Hematopoietic multipotent progenitor cell treated with erythropoietin and hydrocortisone succinate and interleukin-3 and kit ligand, for 17 days (in vitro differentiated cells): Measurements from ENCODE around the gene OR2M5.

Experiments used
- DNase-seq: peaks from one replicate; pipeline ENCODE4 v3.0.0-alpha.2; 2015; ENCODE audit warnings: low spot score

The OR2M5 gene

GRCh38 chr1:248144513-248145198 lies at the start of gene OR2M5:
Gene OR2M5, plus strand, starts transcription at chr1:248145148. Its CDS starts 0 bp downstream, at chr1:248145148.
- DNase-seq, result no peak

GRCh38 chr1:248098529-248098928 lies 46.4 kb upstream of the OR2M5 start:
- no peak for DNase-seq

GRCh38 chr1:248102847-248103246 lies 42.1 kb upstream of the OR2M5 start:
- DNase-seq, result no peak

GRCh38 chr1:248111157-248111556 lies 33.8 kb upstream of the OR2M5 start:
- DNase-seq, result no peak

- DNase-seq, result no peak
Observed at GRCh38 chr1:248114890-248115289, 30.1 kb upstream of the OR2M5 start.

GRCh38 chr1:248127653-248128052 lies 17.3 kb upstream of the OR2M5 start:
- DNase-seq, result no peak

GRCh38 chr1:248136811-248137210 lies 8.1 kb upstream of the OR2M5 start:
- DNase-seq, result no peak

- no peak for DNase-seq
Observed at GRCh38 chr1:248140846-248141245, 4.1 kb upstream of the OR2M5 start.

GRCh38 chr1:248143311-248143710 lies 1.6 kb upstream of the OR2M5 start:
- DNase-seq, result no peak

- DNase-seq, result no peak
Observed at GRCh38 chr1:248152056-248152827, 7.3 kb downstream of the OR2M5 start.

GRCh38 chr1:248155927-248156326 lies 11.0 kb downstream of the OR2M5 start:
- no peak for DNase-seq

- DNase-seq, result no peak
Observed at GRCh38 chr1:248158758-248159157, 13.8 kb downstream of the OR2M5 start.

GRCh38 chr1:248164031-248164430 lies 19.1 kb downstream of the OR2M5 start:
- DNase-seq, result no peak

- DNase-seq, result no peak
Observed at GRCh38 chr1:248165186-248165585, 20.2 kb downstream of the OR2M5 start.

- no peak for DNase-seq
Observed at GRCh38 chr1:248174521-248174920, 29.6 kb downstream of the OR2M5 start, which contains the start of gene OR2M2. Gene OR2M2, plus strand, starts transcription at chr1:248174821. Its CDS starts 5,165 bp downstream, at chr1:248179986.

GRCh38 chr1:248183996-248184395 lies 39.0 kb downstream of the OR2M5 start:
- no peak for DNase-seq

GRCh38 chr1:248187363-248187762 lies 42.4 kb downstream of the OR2M5 start:
- no peak for DNase-seq

- DNase-seq, result no peak
Observed at GRCh38 chr1:248189026-248189425, 44.1 kb downstream of the OR2M5 start.

GRCh38 chr1:248194117-248194516 lies 49.2 kb downstream of the OR2M5 start:
- DNase-seq, result no peak
